Caco-2 (cell line): Measurements from ENCODE around the gene ADGRB2. TPM values are rescaled to one million over a fixed set of nuclear protein-coding genes. Genes with fewer than 3 reads are reported as not detected.

Experiments used
- BruUV-seq: library from RNA; stranded (reverse); fragments of 400-500 nt; replicated peaks from 2 replicates; lab custom pipeline; 2021; lab: Mats Ljungman, UMichigan
- CTCF ChIA-PET: fragments of 300-600 bp; sonication (Branson Sonifier 250); formaldehyde crosslinking; loops from one replicate; lab custom pipeline; 2022; ENCODE audit warnings: antibody characterized with exemption; lab: Charles Lee
- POLR2A ChIA-PET: fragments of 300-600 bp; sonication (Branson Sonifier 250); formaldehyde crosslinking; loops from one replicate; lab custom pipeline; 2022; ENCODE audit warnings: antibody characterized with exemption; lab: Charles Lee
- DNase-seq, 2 experiments: peaks; one replicate each; pipeline versions ENCODE4 v3.0.0 to v3.0.0-alpha.2; 2020 to 2022
- H3K27me3 ChIP-seq: replicated peaks from 2 replicates; pipeline ENCODE4 v1.6.0; 2011; ENCODE audit warnings: low read length; ENCODE audit not compliant: control insufficient read depth, insufficient read depth
- H3K36me3 ChIP-seq: 2 replicates; pipeline ENCODE4 v1.5.1; 2011; ENCODE audit warnings: low read length; ENCODE audit not compliant: control insufficient read depth, insufficient read depth
- H3K4me1 ChIP-seq: fragments of 250-450 bp; sonication (Bioruptor Pico); 2 replicates; pipeline ENCODE4 v1.5.1; 2020; ENCODE audit warnings: mild to moderate bottlenecking
- H3K4me3 ChIP-seq: 2 replicates; pipeline ENCODE4 v1.5.1; 2011; ENCODE audit warnings: low read depth, mild to moderate bottlenecking, control low read depth, low read length
- H3K9me3 ChIP-seq: fragments of 250-450 bp; sonication (Bioruptor Pico); 2 replicates; pipeline ENCODE4 v1.5.1; 2020; ENCODE audit warnings: mild to moderate bottlenecking, moderate library complexity
- H3K27ac Mint-ChIP-seq: one replicate; pipeline ENCODE4 v1.8.0; 2022; ENCODE audit warnings: mixed read lengths; ENCODE audit not compliant: unreplicated experiment
- H3K27me3 Mint-ChIP-seq: one replicate; pipeline ENCODE4 v1.8.0; 2022; ENCODE audit warnings: mixed read lengths; ENCODE audit not compliant: insufficient read depth, unreplicated experiment
- H3K36me3 Mint-ChIP-seq: one replicate; pipeline ENCODE4 v1.8.0; 2022; ENCODE audit warnings: mild to moderate bottlenecking, mixed read lengths; ENCODE audit not compliant: insufficient read depth, unreplicated experiment
- H3K4me1 Mint-ChIP-seq: one replicate; pipeline ENCODE4 v1.8.0; 2022; ENCODE audit warnings: low read depth, mixed read lengths; ENCODE audit not compliant: unreplicated experiment
- H3K4me3 Mint-ChIP-seq: one replicate; pipeline ENCODE4 v1.8.0; 2022; ENCODE audit warnings: mild to moderate bottlenecking, moderate library complexity, mixed read lengths; ENCODE audit not compliant: unreplicated experiment
- H3K9me3 Mint-ChIP-seq: one replicate; pipeline ENCODE4 v1.8.0; 2022; ENCODE audit warnings: mixed read lengths; ENCODE audit not compliant: unreplicated experiment
- intact Hi-C: fragments of 100-400 bp; cut with micrococcal nuclease; formaldehyde crosslinking; loops from one replicate; pipeline ENCODE4 v1.10.0; 2022; ENCODE audit not compliant: unreplicated experiment
- total RNA-seq: library from RNA; stranded (reverse); gene quantifications from 2 replicates; pipeline ENCODE4 v1.2.3, GENCODE V29; 2022
- TF ChIP-seq, protein P1 (sequence below), 2 experiments: fragments of 200-600 bp in 1 of 2; IDR thresholded peaks; 1 replicate in 1 of 2; 2 replicates in 1 of 2; pipeline versions ENCODE4 v1.5.1 to v1.8.0; 2011 to 2022; ENCODE audit warnings: antibody characterized with exemption in 1 of 2, control low read depth in 1 of 2, inconsistent platforms in 1 of 2, low read depth in 1 of 2, low read length in 1 of 2, mild to moderate bottlenecking in 1 of 2, moderate library complexity in 1 of 2; ENCODE audit not compliant: insufficient read depth in 1 of 2, severe bottlenecking in 1 of 2, unreplicated experiment in 1 of 2

ADGRB2 gene
- total RNA-seq, 1 experiment from 2014 or later: 2.2 TPM

DNA sequence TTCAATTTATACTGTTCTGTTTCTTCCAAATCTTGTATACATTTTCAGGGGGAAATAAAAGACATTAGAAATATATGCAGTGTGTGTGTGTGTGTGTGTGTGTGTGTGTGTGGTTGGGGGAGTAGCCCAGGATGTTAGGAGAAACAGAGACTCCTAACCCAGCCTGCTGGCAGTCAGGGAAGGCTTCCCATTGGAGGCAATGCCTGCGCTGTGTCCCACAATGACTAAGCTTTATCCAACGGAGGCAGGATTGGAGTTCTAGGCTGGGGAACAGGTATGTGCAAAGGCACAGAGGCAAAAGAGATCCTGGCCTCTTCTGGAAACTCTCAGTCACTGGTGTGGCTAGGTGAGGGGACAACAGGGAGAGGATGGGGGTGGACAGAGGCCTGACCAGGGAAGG is 16.5 kb upstream of the ADGRB2 start:
- Histone ChIP-seq H3K36me3 (no peaks in the 10 kb centered on the region), H3K4me1 (no peaks in the 10 kb centered on the region), H3K27me3 (no peaks in the 10 kb centered on the region), H3K9me3 (no peaks in the 10 kb centered on the region), H3K4me3 (no peak overlapping the region)
- Mint-ChIP-seq H3K4me1 (no peaks in the 10 kb centered on the region), H3K9me3 (no peaks in the 10 kb centered on the region), H3K36me3 (no peaks in the 10 kb centered on the region), H3K27me3 (peaks cover 3% of the 10 kb centered on the region), H3K4me3 (no peak overlapping the region), H3K27ac (no peak overlapping the region)
- intact Hi-C loops: no loop called here
- no peak for DNase-seq
- POLR2A ChIA-PET: no interaction called here
- no TSS peak for BruUV-seq
- TF ChIP-seq, protein P1, sequence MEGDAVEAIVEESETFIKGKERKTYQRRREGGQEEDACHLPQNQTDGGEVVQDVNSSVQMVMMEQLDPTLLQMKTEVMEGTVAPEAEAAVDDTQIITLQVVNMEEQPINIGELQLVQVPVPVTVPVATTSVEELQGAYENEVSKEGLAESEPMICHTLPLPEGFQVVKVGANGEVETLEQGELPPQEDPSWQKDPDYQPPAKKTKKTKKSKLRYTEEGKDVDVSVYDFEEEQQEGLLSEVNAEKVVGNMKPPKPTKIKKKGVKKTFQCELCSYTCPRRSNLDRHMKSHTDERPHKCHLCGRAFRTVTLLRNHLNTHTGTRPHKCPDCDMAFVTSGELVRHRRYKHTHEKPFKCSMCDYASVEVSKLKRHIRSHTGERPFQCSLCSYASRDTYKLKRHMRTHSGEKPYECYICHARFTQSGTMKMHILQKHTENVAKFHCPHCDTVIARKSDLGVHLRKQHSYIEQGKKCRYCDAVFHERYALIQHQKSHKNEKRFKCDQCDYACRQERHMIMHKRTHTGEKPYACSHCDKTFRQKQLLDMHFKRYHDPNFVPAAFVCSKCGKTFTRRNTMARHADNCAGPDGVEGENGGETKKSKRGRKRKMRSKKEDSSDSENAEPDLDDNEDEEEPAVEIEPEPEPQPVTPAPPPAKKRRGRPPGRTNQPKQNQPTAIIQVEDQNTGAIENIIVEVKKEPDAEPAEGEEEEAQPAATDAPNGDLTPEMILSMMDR (IDR thresholded peaks at IDR 0.05; ENCODE audit: insufficient read depth in 1 of 2, low read depth in 1 of 2, low read length in 1 of 2, severe bottlenecking in 1 of 2, unreplicated experiment in 1 of 2): no peak
- CTCF ChIA-PET: interaction anchor here (1.9 kb wide), 1 partner anchor 9 kb away, joined by 10 read pairs; no protein-coding TSS in a partner anchor

DNA sequence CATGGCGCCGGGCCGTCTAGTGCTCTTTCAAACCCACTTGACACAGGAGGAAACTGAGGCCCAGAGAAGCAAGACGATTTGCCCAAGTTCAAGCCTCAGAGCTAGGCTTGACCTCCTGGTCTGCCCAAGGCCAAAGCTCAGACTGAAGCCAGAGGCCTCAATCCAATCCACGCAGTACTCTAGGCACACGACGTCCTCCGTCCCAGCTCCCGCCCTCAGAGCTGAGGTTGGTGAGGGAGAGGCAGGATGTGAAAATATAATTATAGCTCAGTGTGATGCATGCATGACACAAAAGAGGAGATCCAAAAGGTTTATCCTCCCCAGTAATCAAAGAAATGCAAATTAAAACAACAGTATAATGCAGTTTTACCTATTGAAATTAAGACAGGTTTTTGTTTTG is 15.5 kb upstream of the ADGRB2 start:
- Histone ChIP-seq H3K4me1 (no peaks in the 10 kb centered on the region), H3K9me3 (no peaks in the 10 kb centered on the region), H3K36me3 (no peaks in the 10 kb centered on the region), H3K27me3 (no peaks in the 10 kb centered on the region), H3K4me3 (no peak overlapping the region)
- TF ChIP-seq, protein P1 (IDR thresholded peaks at IDR 0.05; ENCODE audit: insufficient read depth in 1 of 2, low read depth in 1 of 2, low read length in 1 of 2, severe bottlenecking in 1 of 2, unreplicated experiment in 1 of 2): no peak
- BruUV-seq: no TSS peak
- no peaks in the 10 kb centered on the region for H3K9me3 Mint-ChIP-seq
- H3K36me3 Mint-ChIP-seq: no peaks in the 10 kb centered on the region
- intact Hi-C loops: no loop called here
- H3K4me1 Mint-ChIP-seq: no peaks in the 10 kb centered on the region
- no peak overlapping the region for H3K4me3 Mint-ChIP-seq
- H3K27ac Mint-ChIP-seq: no peak overlapping the region
- ChIA-PET POLR2A (no interaction called here), CTCF (interaction anchor here (1.9 kb wide), 1 partner anchor 9 kb away, joined by 10 read pairs; no protein-coding TSS in a partner anchor)
- no peak for DNase-seq
- H3K27me3 Mint-ChIP-seq: peaks cover 7% of the 10 kb centered on the region

DNA sequence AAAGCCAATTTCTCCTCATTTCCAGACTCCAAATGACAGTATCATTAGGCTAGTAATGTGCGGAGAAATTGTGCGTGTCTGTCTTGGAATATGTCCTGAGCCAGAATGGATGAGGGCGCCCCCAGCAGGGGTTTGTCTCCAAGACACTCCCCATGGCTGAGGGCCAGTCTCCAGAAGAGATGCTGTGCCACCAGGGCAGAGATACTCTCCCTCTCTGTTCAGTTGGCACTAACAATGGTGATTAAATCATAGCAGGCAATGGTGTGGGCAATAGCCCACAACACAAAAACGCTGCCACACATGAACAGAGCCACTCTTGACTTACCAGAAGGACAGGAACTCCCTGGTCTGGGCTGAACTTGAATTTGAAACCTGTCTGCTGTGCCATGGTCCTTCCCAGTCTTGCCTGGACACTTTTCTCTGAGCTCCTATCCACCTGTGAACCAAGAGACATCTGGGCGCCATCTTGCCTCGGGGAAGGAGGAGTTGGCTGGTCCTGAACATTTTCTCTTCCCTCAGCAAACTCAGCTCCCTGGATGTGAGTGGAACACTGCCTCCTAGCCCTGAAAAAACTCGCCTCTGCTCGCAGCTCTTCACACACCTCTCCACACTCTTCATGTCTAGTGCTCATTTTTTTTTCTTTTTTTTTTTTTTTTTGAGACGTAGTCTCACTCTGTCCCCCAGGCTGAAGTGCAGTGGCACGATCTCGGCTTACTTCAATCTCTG is 14.8 kb upstream of the ADGRB2 start:
- no peak for DNase-seq
- Mint-ChIP-seq H3K36me3 (no peaks in the 10 kb centered on the region), H3K9me3 (no peaks in the 10 kb centered on the region), H3K27ac (no peak overlapping the region), H3K27me3 (peaks cover 12% of the 10 kb centered on the region), H3K4me1 (no peaks in the 10 kb centered on the region), H3K4me3 (no peak overlapping the region)
- TF ChIP-seq, protein P1 (IDR thresholded peaks at IDR 0.05; ENCODE audit: insufficient read depth in 1 of 2, low read depth in 1 of 2, low read length in 1 of 2, severe bottlenecking in 1 of 2, unreplicated experiment in 1 of 2): no peak
- no TSS peak for BruUV-seq
- intact Hi-C loops: no loop called here
- ChIA-PET CTCF (interaction anchor here (1.9 kb wide), 1 partner anchor 10 kb away, joined by 10 read pairs; no protein-coding TSS in a partner anchor), POLR2A (no interaction called here)
- Histone ChIP-seq H3K27me3 (no peaks in the 10 kb centered on the region), H3K4me3 (no peak overlapping the region), H3K4me1 (no peaks in the 10 kb centered on the region), H3K9me3 (no peaks in the 10 kb centered on the region), H3K36me3 (no peaks in the 10 kb centered on the region)
